Activated CD4-positive, alpha-beta T cell treated with anti-CD3 and anti-CD28 coated beads, Interleukin-2, amount 50 U/mL, for 1 hour (primary cell): Measurements from ENCODE around the gene MEX3D.
"Not testable (repeated sequence)": the region's sequence is repeated elsewhere in the genome, so short reads cannot be mapped to it uniquely, and the experiment has no call there.

Experiments used
- DNase-seq: peaks from one replicate; pipeline ENCODE4 v3.0.0-alpha.2; 2020

Gene MEX3D

GRCh38 chr19:1533510-1534150 lies 34.5 kb downstream of the MEX3D start:
- DNase-seq, result no peak

- DNase-seq, result no peak
Observed at GRCh38 chr19:1532003-1532402, 36.1 kb downstream of the MEX3D start.

GRCh38 chr19:1531587-1531986 lies 36.5 kb downstream of the MEX3D start:
- DNase-seq, result no peak

- not testable (repeated sequence) for DNase-seq
Observed at GRCh38 chr19:1530856-1531255, 37.3 kb downstream of the MEX3D start.

- no peak for DNase-seq
Observed at GRCh38 chr19:1529430-1529816, 38.7 kb downstream of the MEX3D start.

GRCh38 chr19:1528596-1529429 lies 39.3 kb downstream of the MEX3D start:
- no peak for DNase-seq

- DNase-seq, result no peak
Observed at GRCh38 chr19:1527650-1528309, 40.3 kb downstream of the MEX3D start.

GRCh38 chr19:1526979-1527649 lies 41.0 kb downstream of the MEX3D start:
- DNase-seq, result no peak

GRCh38 chr19:1526066-1526778 lies 41.9 kb downstream of the MEX3D start:
- DNase-seq, result no peak

- no peak for DNase-seq
Observed at GRCh38 chr19:1525343-1525742, 42.8 kb downstream of the MEX3D start.

- DNase-seq, result no peak
Observed at GRCh38 chr19:1524972-1525325, 43.2 kb downstream of the MEX3D start.

- no peak for DNase-seq
Observed at GRCh38 chr19:1524287-1524971, 43.7 kb downstream of the MEX3D start.

- no peak for DNase-seq
Observed at GRCh38 chr19:1523412-1524286, 44.5 kb downstream of the MEX3D start, which contains the start of gene PLK5. TSS of gene PLK5 (plus strand) at chr19:1524077. CDS start at chr19:1526997, 2,920 bp downstream.

GRCh38 chr19:1522838-1523237 lies 45.3 kb downstream of the MEX3D start:
- DNase-seq, result no peak

GRCh38 chr19:1522061-1522460 lies 46.1 kb downstream of the MEX3D start:
- no peak for DNase-seq

- no peak for DNase-seq
Observed at GRCh38 chr19:1521636-1522035, 46.5 kb downstream of the MEX3D start.

GRCh38 chr19:1520203-1520780 lies 47.8 kb downstream of the MEX3D start:
- no peak for DNase-seq

- DNase-seq, result not testable (repeated sequence)
Observed at GRCh38 chr19:1519802-1520201, 48.3 kb downstream of the MEX3D start.

- DNase-seq, result no peak
Observed at GRCh38 chr19:1518471-1518870, 49.7 kb downstream of the MEX3D start.

- no peak for DNase-seq
Observed at GRCh38 chr19:1516395-1516753, 51.8 kb downstream of the MEX3D start.
